Activated CD8-positive, alpha-beta memory T cell treated with anti-CD3 and anti-CD28 coated beads, Interleukin-2, amount 10 ng/mL, durations not matched to agents 7 days and 5 days (primary cell): ENCODE data around the gene TXNDC2. TPM values are rescaled to one million over a fixed set of nuclear protein-coding genes. Genes with fewer than 3 reads are reported as not detected.
"Not testable (repeated sequence)": the region's sequence is repeated elsewhere in the genome, so short reads cannot be mapped to it uniquely, and the experiment has no call there.

Source experiments
- ATAC-seq: fragments of 150-1000 bp; cut with Tn5 transposase; one replicate; pipeline ENCODE4 v1.10.0; 2021; ENCODE audit warnings: moderate library complexity
- CTCF ChIA-PET: fragments of 350-600 bp; sonication (Branson Sonifier 250); formaldehyde crosslinking; loops from one replicate; lab custom pipeline; 2021; ENCODE audit warnings: antibody characterized with exemption; lab: Charles Lee
- DNase-seq: peaks from one replicate; pipeline ENCODE4 v3.0.0-alpha.2; 2020
- H3K27ac Mint-ChIP-seq: one replicate; pipeline ENCODE4 v1.8.0; 2021; ENCODE audit warnings: mild to moderate bottlenecking, mixed read lengths
- H3K27me3 Mint-ChIP-seq: one replicate; pipeline ENCODE4 v1.8.0; 2021; ENCODE audit warnings: mixed read lengths
- H3K36me3 Mint-ChIP-seq: one replicate; pipeline ENCODE4 v1.8.0; 2021; ENCODE audit warnings: mild to moderate bottlenecking, mixed read lengths
- H3K4me1 Mint-ChIP-seq: one replicate; pipeline ENCODE4 v1.8.0; 2021; ENCODE audit warnings: mixed read lengths
- H3K4me3 Mint-ChIP-seq: one replicate; pipeline ENCODE4 v1.8.0; 2021; ENCODE audit warnings: mild to moderate bottlenecking, moderate library complexity, mixed read lengths
- H3K9me3 Mint-ChIP-seq: one replicate; pipeline ENCODE4 v1.8.0; 2022; ENCODE audit warnings: low read depth, mixed read lengths
- total RNA-seq, 2 experiments: library from RNA; stranded (reverse); gene quantifications; one replicate each; pipeline ENCODE4 v1.2.3, GENCODE V29; 2021

TXNDC2 gene
- total RNA-seq, 2 experiments from 2014 or later = not detected

DNA sequence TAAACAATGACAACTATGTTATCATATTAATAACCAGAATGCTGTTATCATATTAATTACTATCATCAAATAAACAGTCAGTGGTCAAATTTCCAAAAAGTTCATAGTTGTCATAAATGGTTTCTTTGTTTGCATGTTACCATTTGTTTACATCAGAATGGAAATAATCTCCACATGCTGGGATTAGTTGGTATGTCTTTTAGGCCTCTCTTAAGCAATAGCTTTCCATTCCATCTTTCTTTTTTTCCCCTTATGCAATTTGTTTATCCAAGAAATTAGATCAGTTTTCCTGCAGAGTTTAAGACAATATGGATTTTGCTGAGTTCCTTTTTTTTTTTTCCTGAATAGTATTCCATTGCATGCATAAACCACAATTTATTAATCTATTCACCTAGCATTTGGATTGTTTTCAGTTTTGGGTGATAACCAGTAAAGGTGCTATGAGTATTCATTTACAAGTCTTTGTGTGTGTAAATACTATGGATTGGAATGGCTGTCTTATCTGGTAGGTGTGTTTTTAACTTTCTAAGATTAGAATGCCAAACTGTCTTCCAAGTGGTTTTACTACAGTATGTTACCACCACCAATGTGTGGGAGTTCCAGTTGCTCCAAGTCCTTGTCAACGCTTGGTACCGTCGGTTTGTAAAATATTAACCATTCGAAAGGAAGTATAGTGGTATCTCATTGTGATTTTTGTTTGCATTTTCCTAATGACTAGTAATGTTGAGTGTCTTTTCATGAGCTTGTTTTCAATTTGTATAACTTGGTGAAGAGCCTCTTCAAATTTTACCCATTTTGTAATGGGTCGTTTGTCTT, 33.3 kb upstream of the TXNDC2 start:
- DNase-seq = no peak
- CTCF ChIA-PET = no interaction called here
- no peak overlapping the region for H3K27ac Mint-ChIP-seq
- H3K36me3 Mint-ChIP-seq = no peaks in the 10 kb centered on the region
- no peak for ATAC-seq
- H3K4me3 Mint-ChIP-seq = no peak overlapping the region
- H3K4me1 Mint-ChIP-seq = no peaks in the 10 kb centered on the region
- no peaks in the 10 kb centered on the region for H3K9me3 Mint-ChIP-seq
- H3K27me3 Mint-ChIP-seq = peaks cover 53% of the 10 kb centered on the region

DNA sequence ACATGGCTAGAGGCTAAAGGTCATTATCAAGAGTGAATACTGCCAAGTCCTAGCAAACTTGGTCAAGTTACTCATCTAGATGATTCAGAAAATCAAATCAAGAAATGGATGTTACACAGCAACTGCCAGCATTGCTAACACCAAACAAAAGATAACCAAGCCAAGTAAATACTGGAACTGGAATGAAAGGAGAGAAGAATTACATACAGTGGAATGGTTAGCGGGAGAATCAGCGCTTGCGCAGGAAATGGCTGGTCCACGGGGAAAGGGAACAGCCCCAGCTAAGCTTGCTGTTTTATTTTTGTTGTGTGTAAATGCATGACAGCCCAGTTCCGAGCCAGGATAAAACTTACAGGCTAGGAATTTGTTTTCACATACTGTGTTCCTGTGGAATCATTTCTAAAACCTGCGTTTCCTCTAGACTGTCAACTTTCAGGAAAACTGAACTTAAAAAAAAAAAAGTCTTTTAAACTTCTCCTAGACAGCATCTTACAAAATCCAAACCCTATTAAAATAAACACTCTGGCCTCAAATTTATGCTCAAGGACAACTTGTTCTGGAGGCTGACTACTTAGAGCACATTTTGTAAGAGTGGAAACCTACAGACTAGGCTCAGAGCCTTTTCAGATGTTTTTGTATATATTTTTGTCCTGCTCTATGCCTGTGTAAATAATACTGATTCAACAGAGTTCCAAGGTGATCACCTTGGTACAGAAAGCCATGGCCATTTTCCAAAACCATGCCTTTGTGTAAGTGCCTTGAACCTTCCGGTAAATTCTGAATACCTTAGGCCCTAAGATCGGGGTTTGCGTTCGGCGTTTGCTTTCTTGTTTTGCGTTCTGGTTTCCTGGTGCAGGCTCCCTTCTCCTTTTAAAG, 30.7 kb upstream of the TXNDC2 start:
- Mint-ChIP-seq H3K9me3 (no peaks in the 10 kb centered on the region), H3K27ac (no peak overlapping the region), H3K4me1 (no peaks in the 10 kb centered on the region), H3K36me3 (no peaks in the 10 kb centered on the region), H3K27me3 (peaks cover 37% of the 10 kb centered on the region), H3K4me3 (no peak overlapping the region)
- CTCF ChIA-PET = no interaction called here
- no peak for ATAC-seq
- DNase-seq = no peak

DNA sequence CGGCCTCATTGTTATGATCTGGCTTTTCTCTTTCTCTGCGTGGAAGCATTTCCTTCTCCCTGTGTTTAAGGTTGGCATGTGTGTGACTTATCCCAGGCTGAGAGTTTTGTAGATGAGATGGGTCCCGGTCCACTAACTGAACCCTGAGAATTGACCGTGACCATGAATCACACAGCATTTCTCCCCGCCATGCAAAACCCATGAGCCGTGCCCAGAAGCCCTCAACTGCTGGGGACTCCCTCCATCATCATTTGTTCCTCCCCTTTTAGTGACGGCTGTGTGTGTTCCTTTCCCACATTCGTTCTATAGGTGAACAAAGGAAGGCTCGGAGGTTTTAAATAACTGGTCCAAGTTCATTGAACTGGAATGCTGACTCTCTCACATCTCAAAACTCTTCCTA, 30.1 kb upstream of the TXNDC2 start:
- DNase-seq = no peak
- Mint-ChIP-seq H3K9me3 (no peaks in the 10 kb centered on the region), H3K4me1 (peaks cover 3% of the 10 kb centered on the region), H3K27me3 (peaks cover 37% of the 10 kb centered on the region), H3K36me3 (no peaks in the 10 kb centered on the region), H3K27ac (no peak overlapping the region), H3K4me3 (no peak overlapping the region)
- CTCF ChIA-PET = no interaction called here
- no peak for ATAC-seq

DNA sequence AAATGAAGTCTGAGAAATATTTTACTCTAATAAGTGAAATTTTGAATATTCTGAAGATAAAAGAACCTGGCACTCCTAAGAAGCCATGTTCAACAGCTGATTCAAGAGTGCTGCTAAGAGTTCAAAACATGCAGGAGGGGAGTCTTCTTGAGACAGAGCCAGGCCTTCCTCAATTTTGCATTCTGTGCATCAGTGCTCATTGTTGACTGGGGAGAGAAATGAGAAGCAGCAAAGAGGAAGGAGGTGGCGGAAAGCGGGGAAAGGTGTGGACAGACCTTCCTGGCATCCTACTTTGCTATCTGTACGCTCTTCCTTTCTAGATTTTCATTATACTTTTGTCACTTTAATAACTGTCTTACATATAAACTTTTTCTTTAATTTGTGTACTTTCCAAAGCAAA, 29.7 kb upstream of the TXNDC2 start:
- Mint-ChIP-seq H3K4me3 (no peak overlapping the region), H3K27me3 (peaks cover 33% of the 10 kb centered on the region), H3K4me1 (peaks cover 5% of the 10 kb centered on the region), H3K9me3 (no peaks in the 10 kb centered on the region), H3K27ac (no peak overlapping the region), H3K36me3 (no peaks in the 10 kb centered on the region)
- CTCF ChIA-PET = no interaction called here
- ATAC-seq (no peak), DNase-seq (no peak)

DNA sequence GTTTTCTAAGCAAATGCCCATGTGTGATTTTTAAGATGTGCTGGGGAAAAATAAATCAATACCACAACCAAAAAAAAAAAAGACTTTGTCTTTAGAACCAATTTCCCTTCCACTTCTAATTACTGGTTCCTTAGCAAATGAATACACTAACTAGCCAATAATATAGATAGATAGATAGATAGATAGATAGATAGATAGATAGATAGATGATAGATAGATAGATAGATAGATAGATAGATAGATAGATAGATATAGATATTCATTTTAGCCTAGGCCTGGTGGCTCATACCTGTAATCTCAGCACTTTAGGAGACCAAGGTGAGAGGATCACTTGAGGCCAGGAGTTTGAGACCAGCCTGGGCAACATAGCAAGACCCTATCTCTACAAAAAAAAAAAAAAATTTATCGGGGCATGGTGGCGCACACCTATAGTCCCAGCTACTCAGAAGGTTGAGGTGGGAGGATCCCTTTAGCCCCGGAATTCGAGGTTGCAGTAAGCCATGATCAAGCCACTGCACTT, 28.2 kb upstream of the TXNDC2 start:
- H3K36me3 Mint-ChIP-seq, DNase-seq, H3K27ac Mint-ChIP-seq, H3K4me3 Mint-ChIP-seq, CTCF ChIA-PET, H3K9me3 Mint-ChIP-seq, ATAC-seq: not testable (repeated sequence)
- H3K4me1 Mint-ChIP-seq = peaks cover 20% of the 10 kb centered on the region
- H3K27me3 Mint-ChIP-seq = peaks cover 31% of the 10 kb centered on the region

DNA sequence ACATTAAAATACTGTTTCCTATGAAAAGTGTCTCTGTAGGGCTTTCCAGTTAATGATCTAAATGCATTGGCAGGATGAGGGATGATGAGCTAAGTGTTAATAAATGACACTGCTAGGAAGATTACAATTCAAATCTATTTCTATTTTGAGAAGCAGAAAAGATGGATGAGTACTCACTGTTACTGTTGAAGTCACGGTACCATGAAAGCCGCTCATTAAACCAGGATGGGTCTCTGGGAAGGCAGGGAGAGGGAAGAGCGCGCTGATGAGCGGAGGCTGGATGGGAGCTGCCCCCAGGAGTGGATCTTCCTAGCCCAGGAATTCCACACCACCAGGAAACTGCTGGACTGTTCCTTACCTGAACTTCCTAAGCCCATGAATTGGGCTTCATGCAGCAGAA, 27.1 kb upstream of the TXNDC2 start:
- ATAC-seq (no peak), DNase-seq (no peak)
- Mint-ChIP-seq H3K4me3 (no peak overlapping the region), H3K27ac (no peak overlapping the region), H3K36me3 (peaks cover 2% of the 10 kb centered on the region), H3K4me1 (peaks cover 27% of the 10 kb centered on the region), H3K9me3 (no peaks in the 10 kb centered on the region), H3K27me3 (peaks cover 30% of the 10 kb centered on the region)
- CTCF ChIA-PET = no interaction called here

DNA sequence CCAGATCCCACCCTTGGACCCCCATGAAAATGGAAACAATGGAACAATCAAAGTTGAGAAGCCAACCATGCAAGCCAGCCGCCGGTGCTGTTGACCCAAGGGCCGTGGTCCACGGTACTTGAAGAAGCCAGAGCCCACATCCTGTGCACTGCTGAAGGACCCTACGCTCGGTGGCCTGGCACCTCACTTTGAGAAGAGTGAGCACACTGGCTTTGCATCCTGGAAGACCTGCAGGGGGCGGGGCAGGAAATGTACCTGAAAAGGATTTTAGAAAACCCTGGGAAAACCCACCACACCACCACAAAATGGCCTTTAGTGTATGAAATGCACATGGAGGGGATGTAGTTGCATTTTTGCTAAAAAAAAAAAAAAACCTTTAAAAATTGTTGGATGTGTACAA, 26.5 kb upstream of the TXNDC2 start:
- peaks cover 2% of the 10 kb centered on the region for H3K36me3 Mint-ChIP-seq
- H3K4me1 Mint-ChIP-seq = peaks cover 27% of the 10 kb centered on the region
- DNase-seq (no peak), ATAC-seq (no peak)
- CTCF ChIA-PET = interaction anchor here (1.4 kb wide), 1 partner anchor 11 kb away, joined by 4 read pairs; no protein-coding TSS in a partner anchor
- no peak overlapping the region for H3K4me3 Mint-ChIP-seq
- no peak overlapping the region for H3K27ac Mint-ChIP-seq
- peaks cover 27% of the 10 kb centered on the region for H3K27me3 Mint-ChIP-seq
- no peaks in the 10 kb centered on the region for H3K9me3 Mint-ChIP-seq

DNA sequence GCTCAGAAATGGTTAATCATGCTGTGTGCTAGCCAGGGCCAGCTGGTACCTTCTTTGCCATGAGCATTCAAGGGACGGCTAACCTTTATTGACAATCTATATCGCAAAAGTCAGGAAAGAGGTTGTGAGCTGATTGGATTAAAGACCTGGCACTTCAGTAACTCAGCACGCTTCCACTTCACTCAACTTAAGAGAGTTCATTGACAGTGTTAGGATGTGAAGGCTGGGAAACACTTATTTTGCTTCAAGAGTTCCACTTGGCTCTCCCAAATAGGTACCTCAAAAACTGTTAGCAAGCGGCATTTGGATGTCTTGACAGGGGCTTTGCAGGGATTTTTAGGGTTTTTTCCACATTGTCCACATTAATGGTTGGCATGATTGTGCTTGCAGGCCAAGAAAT, 25.1 kb upstream of the TXNDC2 start:
- H3K4me1 Mint-ChIP-seq = peaks cover 27% of the 10 kb centered on the region
- no peak overlapping the region for H3K27ac Mint-ChIP-seq
- CTCF ChIA-PET = interaction anchor here (1.0 to 1.4 kb wide), 2 partner anchors 9 kb away, joined by 3 to 4 read pairs; no protein-coding TSS in a partner anchor
- ATAC-seq = no peak
- no peak for DNase-seq
- peaks cover 5% of the 10 kb centered on the region for H3K9me3 Mint-ChIP-seq
- peaks cover 15% of the 10 kb centered on the region for H3K27me3 Mint-ChIP-seq
- peaks cover 5% of the 10 kb centered on the region for H3K36me3 Mint-ChIP-seq
- H3K4me3 Mint-ChIP-seq = no peak overlapping the region

DNA sequence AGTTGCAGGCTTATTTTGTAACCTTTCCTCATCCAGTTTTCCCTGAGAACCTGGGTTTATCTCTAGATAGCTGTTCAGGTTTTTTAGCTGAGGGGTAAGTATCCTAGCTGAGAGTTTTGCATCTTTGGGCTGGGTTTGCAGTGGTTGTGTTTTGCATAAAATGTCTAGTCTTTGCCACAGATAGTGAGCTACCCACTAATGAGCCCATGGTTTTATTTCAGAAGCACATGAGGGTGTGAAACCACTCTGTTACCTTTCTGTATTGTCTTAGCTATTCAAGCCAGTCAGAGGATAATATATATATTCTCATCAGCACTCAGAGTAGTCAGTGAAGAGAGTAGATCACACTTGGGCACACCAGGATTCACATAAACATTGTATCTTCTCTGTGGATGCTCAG, 24.6 kb upstream of the TXNDC2 start:
- peaks cover 27% of the 10 kb centered on the region for H3K4me1 Mint-ChIP-seq
- CTCF ChIA-PET = interaction anchor here (1.0 kb wide), 1 partner anchor 8 kb away, joined by 3 read pairs; no protein-coding TSS in a partner anchor
- no peak overlapping the region for H3K27ac Mint-ChIP-seq

DNA sequence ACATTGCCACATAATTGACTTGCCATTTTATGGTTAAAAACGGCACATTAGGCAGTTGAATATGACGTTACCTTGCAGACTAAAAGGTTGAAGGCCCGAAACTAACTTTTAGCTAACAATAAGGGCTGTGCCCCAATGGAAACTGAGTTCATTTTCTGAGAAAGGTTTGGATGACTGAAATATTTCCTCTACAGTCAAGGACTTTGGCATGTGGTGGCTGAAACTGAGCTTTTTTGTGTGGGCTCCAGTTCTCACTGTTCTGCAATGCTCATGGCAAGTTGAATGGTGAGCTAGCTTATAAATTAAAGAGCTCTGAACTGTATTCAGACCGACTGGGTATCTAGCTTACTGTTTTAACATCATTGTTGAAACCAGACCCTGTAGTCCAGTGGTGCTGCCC, 23.8 kb upstream of the TXNDC2 start:
- Mint-ChIP-seq H3K4me3 (no peak overlapping the region), H3K27ac (peak overlapping the region; percentile 57), H3K27me3 (peaks cover 12% of the 10 kb centered on the region), H3K36me3 (peaks cover 10% of the 10 kb centered on the region), H3K9me3 (peaks cover 8% of the 10 kb centered on the region), H3K4me1 (peaks cover 27% of the 10 kb centered on the region)
- peak; percentile 57 for DNase-seq
- CTCF ChIA-PET = no interaction called here
- peak; percentile 58 for ATAC-seq

More for the DNA sequence above, 24.6 kb upstream of the TXNDC2 start:
- ATAC-seq = no peak
- Mint-ChIP-seq H3K4me3 (no peak overlapping the region), H3K27me3 (peaks cover 12% of the 10 kb centered on the region), H3K36me3 (peaks cover 9% of the 10 kb centered on the region), H3K9me3 (peaks cover 8% of the 10 kb centered on the region)
- DNase-seq = no peak

DNA sequence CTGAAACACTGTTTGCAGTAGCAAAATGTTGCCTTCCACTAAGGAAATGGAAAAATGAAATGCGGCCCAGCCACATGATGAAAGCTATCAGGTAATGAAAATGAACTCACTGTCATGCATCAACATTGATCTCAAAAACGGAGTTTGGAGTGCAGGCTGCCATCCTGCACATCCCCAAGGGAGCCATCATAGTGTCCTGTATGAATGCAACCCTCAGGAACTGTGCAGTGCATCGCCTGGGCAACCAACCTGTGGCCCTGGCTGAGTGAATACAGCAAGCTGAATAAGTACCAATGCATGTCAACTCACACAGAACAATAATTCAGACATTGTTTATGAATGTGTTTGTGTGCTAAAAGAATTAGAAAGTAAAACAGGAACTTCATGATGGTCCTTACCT, 23.1 kb upstream of the TXNDC2 start:
- peaks cover 7% of the 10 kb centered on the region for H3K27me3 Mint-ChIP-seq
- DNase-seq = no peak
- no peak for ATAC-seq
- H3K4me3 Mint-ChIP-seq = no peak overlapping the region
- CTCF ChIA-PET = no interaction called here
- peaks cover 11% of the 10 kb centered on the region for H3K36me3 Mint-ChIP-seq
- peaks cover 27% of the 10 kb centered on the region for H3K4me1 Mint-ChIP-seq
- H3K27ac Mint-ChIP-seq = no peak overlapping the region
- peaks cover 8% of the 10 kb centered on the region for H3K9me3 Mint-ChIP-seq

DNA sequence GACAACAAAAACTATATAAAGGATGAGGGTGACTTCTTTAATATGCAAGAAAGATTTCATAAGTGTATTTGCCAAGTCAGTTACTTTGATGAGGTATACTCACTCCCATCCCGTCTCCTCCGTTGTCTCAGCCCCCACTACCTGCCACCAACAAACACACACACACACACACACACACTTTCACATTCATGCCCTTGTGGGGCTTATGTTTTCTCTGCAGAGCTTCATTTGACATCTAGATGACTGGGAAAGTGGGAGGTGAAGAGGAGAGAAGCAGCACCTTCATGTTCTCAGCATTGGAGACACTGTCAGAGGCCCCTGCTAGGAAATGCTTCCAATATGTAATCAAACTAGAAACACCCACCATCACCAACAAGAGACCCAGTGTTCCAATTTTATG, 22.5 kb upstream of the TXNDC2 start:
- Mint-ChIP-seq H3K27me3 (peaks cover 7% of the 10 kb centered on the region), H3K4me3 (no peak overlapping the region), H3K4me1 (peaks cover 27% of the 10 kb centered on the region), H3K27ac (no peak overlapping the region), H3K9me3 (peaks cover 8% of the 10 kb centered on the region), H3K36me3 (peaks cover 11% of the 10 kb centered on the region)
- DNase-seq = no peak
- no peak for ATAC-seq
- CTCF ChIA-PET = no interaction called here

DNA sequence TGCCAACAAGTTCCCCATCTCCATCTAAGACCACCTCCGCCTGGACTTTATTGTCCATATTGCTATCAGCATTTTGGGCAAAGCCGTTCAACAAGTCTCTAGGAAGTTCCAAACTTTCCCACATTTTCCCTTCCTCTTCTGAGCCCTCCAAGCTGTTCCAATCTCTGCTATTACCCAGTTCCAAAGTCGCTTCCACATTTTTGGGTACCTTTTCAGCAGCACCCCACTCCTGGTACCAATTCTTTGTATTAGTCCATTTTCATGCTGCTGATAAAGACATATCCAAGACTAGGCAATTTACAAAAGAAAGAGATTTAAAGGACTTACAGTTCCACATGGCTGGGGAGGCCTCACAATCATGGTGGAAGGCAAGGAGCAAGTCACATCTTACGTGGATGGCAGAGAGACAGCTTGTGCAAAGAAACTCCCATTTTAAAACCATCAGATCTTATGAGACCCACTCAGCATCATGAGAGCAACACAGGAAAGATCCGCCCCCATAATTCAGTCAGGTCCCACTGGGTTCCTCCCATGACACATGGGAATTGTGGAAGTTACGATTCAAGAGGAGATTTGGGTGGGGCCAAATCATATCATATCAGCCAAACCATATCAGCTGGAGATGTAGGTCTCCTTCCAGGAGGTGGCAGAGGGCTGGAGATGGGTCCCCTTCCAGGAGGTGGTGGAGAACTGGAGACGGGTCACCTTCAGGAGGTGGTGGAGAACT, 19.8 kb upstream of the TXNDC2 start:
- CTCF ChIA-PET = no interaction called here

More for the DNA sequence above, 19.8 kb upstream of the TXNDC2 start:
- Mint-ChIP-seq H3K9me3 (peaks cover 8% of the 10 kb centered on the region), H3K27me3 (peaks cover 8% of the 10 kb centered on the region), H3K27ac (no peak overlapping the region), H3K4me1 (peaks cover 48% of the 10 kb centered on the region), H3K4me3 (no peak overlapping the region), H3K36me3 (peaks cover 11% of the 10 kb centered on the region)
- ATAC-seq (no peak), DNase-seq (no peak)
